Gastrocnemius medialis (tissue), 4 donors: ENCODE data around the gene HARS1. TPM values are rescaled to one million over a fixed set of nuclear protein-coding genes. Genes with fewer than 3 reads are reported as not detected.

Source experiments
- ATAC-seq, 2 donors: fragments of 150-250 bp; one replicate each; pipeline ENCODE4 v1.9.1; 2016
- DNase-seq, 2 donors: peaks; one replicate each; pipeline ENCODE4 v3.0.0-alpha.2; 2019
- H3K27ac ChIP-seq, 4 donors: fragments of 200-600 bp; sonication (generic); 1 replicate in 1 of 4; 2 replicates in 3 of 4; pipeline ENCODE4 v1.5.1; 2016 to 2018; ENCODE audit warnings: mild to moderate bottlenecking in 2 of 4, moderate library complexity in 1 of 4
- H3K27me3 ChIP-seq, 3 donors: fragments of 200-600 bp; sonication (generic) in 2 of 3; 1 replicate in 1 of 3; 2 replicates in 2 of 3; pipeline versions ENCODE4 v1.5.1 to v1.6.0; 2016 to 2019; ENCODE audit warnings: mild to moderate bottlenecking in 1 of 3, moderate library complexity in 1 of 3
- H3K36me3 ChIP-seq, 2 donors: fragments of 200-600 bp; sonication (generic) in 1 of 2; one replicate each; pipeline ENCODE4 v1.5.1; 2017 to 2018
- H3K4me1 ChIP-seq, 2 donors: fragments of 200-600 bp; sonication (generic) in 1 of 2; one replicate each; pipeline ENCODE4 v1.5.1; 2016 to 2017; ENCODE audit warnings: mild to moderate bottlenecking in 2 of 2
- H3K4me3 ChIP-seq, 4 donors: fragments of 200-600 bp; sonication (generic) in 3 of 4; 1 replicate in 1 of 4; 2 replicates in 3 of 4; pipeline ENCODE4 v1.5.1; 2016 to 2019; ENCODE audit warnings: mild to moderate bottlenecking in 2 of 4
- H3K9me3 ChIP-seq, 3 donors: fragments of 200-600 bp; sonication (generic) in 2 of 3; 1 replicate in 1 of 3; 2 replicates in 2 of 3; pipeline ENCODE4 v1.5.1; 2016 to 2019
- CTCF ChIP-seq, 5 experiments: fragments of 450-650 bp in 3 of 5; fragments of 200-600 bp in 2 of 5; sonication (generic) in 2 of 5; IDR thresholded peaks in 4 of 5; conservative IDR thresholded peaks in 1 of 5; 1 replicate in 4 of 5; 2 replicates in 1 of 5; pipeline ENCODE4 v1.5.1; 2016 to 2019; ENCODE audit warnings: antibody characterized with exemption in 5 of 5, mild to moderate bottlenecking in 3 of 5, moderate library complexity in 3 of 5
- POLR2A ChIP-seq, 2 donors: fragments of 450-650 bp; IDR thresholded peaks; one replicate each; pipeline ENCODE4 v1.6.1; 2017; ENCODE audit warnings: antibody characterized with exemption in 2 of 2, mild to moderate bottlenecking in 2 of 2, moderate library complexity in 2 of 2
- in situ Hi-C, 4 donors: fragments of 200-750 bp; cut with MboI; loops; one replicate each; pipeline versions ENCODE4 v1.15.0 to v1.8.0; 2017; ENCODE audit warnings: low sequenced_read_pairs in 4 of 4
- intact Hi-C: fragments of 100-400 bp; cut with DNase I; formaldehyde crosslinking; loops from one replicate; pipeline ENCODE4 v1.15.1; 2023; ENCODE audit warnings: low total_unique reads
- total RNA-seq, 4 donors: library from RNA; depleted of rRNA; stranded (reverse); fragments of >200 nt; gene quantifications; one replicate each; pipeline versions ENCODE4 v1.1.0 to v1.2.3, GENCODE V29; 2016

The HARS1 gene
- total RNA-seq, 4 donors from 2014 or later: 38.2 to 72.9 (median 59.4) TPM

- TF ChIP-seq CTCF (IDR thresholded peaks at IDR 0.05 in 4 of 5, conservative IDR thresholded peaks at IDR 0.05 in 1 of 5) (no peak), POLR2A (IDR thresholded peaks at IDR 0.05) (peak; percentile 84 to 87)
- H3K4me3 ChIP-seq: peak within 1 kb of the TSS; percentile 66 to 98 (median 80)
- H3K27me3 ChIP-seq: no peaks in the 10 kb centered on the region
- peaks cover 15 to 16% of the 10 kb centered on the region in 2 donors for H3K4me1 ChIP-seq
- no peaks in the 10 kb centered on the region for H3K9me3 ChIP-seq
- intact Hi-C loops: loop anchor here (1.0 to 5.0 kb wide), 2 partner anchors 11 to 153 kb away; partner anchors contain the start of gene EIF4EBP3
- H3K36me3 ChIP-seq: peaks cover 12 to 81% of the 10 kb centered on the region in 2 donors
- peak within 1 kb of the TSS; percentile 79 to 89 (median 82) for H3K27ac ChIP-seq
- in situ Hi-C loops: loop anchor here in 1 of 4 donors (25.0 kb wide), 1 partner anchor 862 kb away; no protein-coding TSS in a partner anchor
- DNase-seq: peak; percentile 92 to 96
- peak; percentile 100 for ATAC-seq
Observed at GRCh38 chr5:140700177-140701144, 9.3 kb upstream of the HARS1 start, which contains the start of gene ZMAT2. Gene ZMAT2 (plus strand): TSS chr5:140700447. CDS start chr5:140700461, 14 bp downstream.

GRCh38 chr5:140696891-140697492 lies 5.8 kb upstream of the HARS1 start:
- in situ Hi-C loops (no loop called here), intact Hi-C loops (no loop called here)
- Histone ChIP-seq H3K27me3 (no peaks in the 10 kb centered on the region), H3K4me3 (no peak overlapping the region), H3K36me3 (peaks cover 5 to 65% of the 10 kb centered on the region in 2 donors), H3K27ac (no peak overlapping the region), H3K4me1 (peaks cover 26 to 34% of the 10 kb centered on the region in 2 donors), H3K9me3 (no peaks in the 10 kb centered on the region)
- DNase-seq (no peak), ATAC-seq (no peak)
- TF ChIP-seq POLR2A (IDR thresholded peaks at IDR 0.05) (no peak), CTCF (IDR thresholded peaks at IDR 0.05 in 4 of 5, conservative IDR thresholded peaks at IDR 0.05 in 1 of 5) (no peak)

GRCh38 chr5:140694276-140694675 lies 3.1 kb upstream of the HARS1 start:
- Histone ChIP-seq H3K4me3 (no peak overlapping the region), H3K9me3 (no peaks in the 10 kb centered on the region), H3K36me3 (peaks cover 5 to 63% of the 10 kb centered on the region in 2 donors), H3K4me1 (peaks cover 18 to 32% of the 10 kb centered on the region in 2 donors), H3K27ac (no peak overlapping the region), H3K27me3 (no peaks in the 10 kb centered on the region)
- DNase-seq: no peak
- no peak for ATAC-seq
- intact Hi-C loops: loop anchor here (5.0 kb wide), 1 partner anchor 47 kb away; the partner anchor contains the start of genes IK and NDUFA2
- in situ Hi-C loops: no loop called here
- TF ChIP-seq CTCF (IDR thresholded peaks at IDR 0.05 in 4 of 5, conservative IDR thresholded peaks at IDR 0.05 in 1 of 5) (no peak), POLR2A (IDR thresholded peaks at IDR 0.05) (no peak)

DNA sequence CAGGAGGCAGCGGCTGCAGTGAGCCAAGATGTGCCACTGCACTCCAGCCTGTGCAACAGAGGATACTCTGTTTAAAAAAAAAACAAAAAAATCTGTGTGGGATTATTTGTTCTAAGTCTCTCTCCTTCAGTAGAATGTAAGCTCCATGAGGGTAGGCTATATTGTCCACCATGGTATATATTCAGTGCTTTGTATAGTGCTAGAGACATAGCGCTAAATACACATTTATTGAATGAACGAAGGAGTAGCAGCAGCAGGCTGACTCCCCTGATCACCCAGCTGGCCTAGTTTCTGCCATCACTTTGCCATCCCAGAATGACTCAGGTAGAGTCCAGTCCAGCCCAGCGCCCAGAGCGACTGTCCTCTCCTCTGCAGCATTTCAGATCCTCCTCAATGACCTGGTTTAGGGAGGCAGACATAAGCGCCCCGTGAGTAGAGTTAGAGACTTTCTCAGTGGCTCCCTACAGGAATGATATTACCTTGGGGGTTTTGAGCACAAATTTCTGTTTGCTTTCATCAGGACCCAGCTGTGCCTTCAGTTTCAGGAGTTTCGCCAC lies 716 bp downstream of the HARS1 start:
- no peaks in the 10 kb centered on the region for H3K27me3 ChIP-seq
- in situ Hi-C loops (no loop called here), intact Hi-C loops (loop anchor here (2.0 to 5.0 kb wide), 2 partner anchors 43 to 290 kb away; partner anchors contain the start of genes ANKHD1, IK and NDUFA2)
- no peak for TF ChIP-seq CTCF (IDR thresholded peaks at IDR 0.05 in 4 of 5, conservative IDR thresholded peaks at IDR 0.05 in 1 of 5)
- TF ChIP-seq POLR2A (IDR thresholded peaks at IDR 0.05): no peak
- peaks cover 18 to 40% of the 10 kb centered on the region in 2 donors for H3K4me1 ChIP-seq
- DNase-seq (no peak), ATAC-seq (no peak)
- H3K36me3 ChIP-seq: peaks cover 0 to 47% of the 10 kb centered on the region in 2 donors
- H3K4me3 ChIP-seq: peak overlapping the region; percentile 88 to 96 (median 90)
- peak overlapping the region; percentile 85 to 93 (median 90) for H3K27ac ChIP-seq
- H3K9me3 ChIP-seq: no peaks in the 10 kb centered on the region
